Uterus (tissue), 2 donors: ENCODE data around the gene DEDD2.

Source experiments
- CTCF ChIP-seq, 4 experiments: fragments of 200-600 bp in 2 of 4; fragments of 450-650 bp in 2 of 4; sonication (generic) in 2 of 4; IDR thresholded peaks; one replicate each; pipeline ENCODE4 v1.5.1; 2016 to 2019; ENCODE audit warnings: antibody characterized with exemption in 4 of 4, mild to moderate bottlenecking in 2 of 4, moderate library complexity in 1 of 4
- POLR2A ChIP-seq, 2 donors: fragments of 450-650 bp; IDR thresholded peaks; one replicate each; pipeline ENCODE4 v1.6.1; 2016; ENCODE audit warnings: antibody characterized with exemption in 2 of 2, mild to moderate bottlenecking in 1 of 2, moderate library complexity in 1 of 2

DNA sequence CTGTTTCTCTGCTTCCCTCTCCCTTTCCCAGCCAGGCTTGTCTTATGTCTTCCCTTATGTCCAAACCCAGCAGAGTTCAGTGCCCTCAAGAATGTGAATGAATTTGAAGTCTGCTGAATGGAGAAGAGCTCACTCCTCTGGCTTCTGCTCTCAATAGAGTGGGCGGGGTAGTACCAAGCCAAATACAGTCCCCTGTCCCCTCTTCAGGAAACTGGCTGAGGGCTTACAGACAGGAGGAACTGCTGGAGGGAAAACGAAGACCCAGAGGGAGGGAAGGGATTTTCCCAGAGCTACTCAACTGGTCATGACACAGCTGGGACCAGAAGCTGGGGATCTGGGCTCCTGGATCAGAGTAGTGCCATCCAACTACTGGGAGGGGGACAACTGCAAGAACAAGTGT, 52.3 kb downstream of the DEDD2 start:
- no peak for TF ChIP-seq CTCF (IDR thresholded peaks at IDR 0.05)
- no peak for TF ChIP-seq POLR2A (IDR thresholded peaks at IDR 0.05)
